HG03280 (cell line): ENCODE measurements around the gene TTC3.
"Not testable (repeated sequence)": the region's sequence is repeated elsewhere in the genome, so short reads cannot be mapped to it uniquely, and the experiment has no call there.

Experiments
- ATAC-seq: cut with Tn5 transposase; IDR thresholded peaks from one replicate; pipeline ENCODE4 v1.9.1; 2021; ENCODE audit warnings: mild to moderate bottlenecking, moderate library complexity; ENCODE audit not compliant: unreplicated experiment

Gene TTC3

GRCh38 chr21:37072988-37073416 is at the start of gene TTC3, which contains the start of gene PIGP:
TTC3 (plus strand) TSS chr21:37073254; CDS start chr21:37087258, 14,004 bp downstream.
PIGP (minus strand) TSS chr21:37073071; CDS start chr21:37072515, 556 bp downstream.
- peak; percentile 64 for ATAC-seq

GRCh38 chr21:37026499-37026898 is 46.6 kb upstream of the TTC3 start:
- ATAC-seq: no peak

GRCh38 chr21:37028570-37028969 is 44.5 kb upstream of the TTC3 start:
- ATAC-seq: no peak

GRCh38 chr21:37030864-37031263 is 42.2 kb upstream of the TTC3 start:
- ATAC-seq: no peak

- no peak for ATAC-seq
Observed at GRCh38 chr21:37032293-37032692, 40.8 kb upstream of the TTC3 start.

- ATAC-seq: no peak
Observed at GRCh38 chr21:37032877-37033471, 40.1 kb upstream of the TTC3 start.

GRCh38 chr21:37034394-37034793 is 38.7 kb upstream of the TTC3 start:
- not testable (repeated sequence) for ATAC-seq

GRCh38 chr21:37036177-37036576 is 36.9 kb upstream of the TTC3 start:
- no peak for ATAC-seq

- no peak for ATAC-seq
Observed at GRCh38 chr21:37039411-37040075, 33.5 kb upstream of the TTC3 start.

GRCh38 chr21:37040212-37040611 is 32.8 kb upstream of the TTC3 start:
- no peak for ATAC-seq

GRCh38 chr21:37041706-37042271 is 31.3 kb upstream of the TTC3 start:
- ATAC-seq: no peak

GRCh38 chr21:37043818-37044217 is 29.2 kb upstream of the TTC3 start:
- ATAC-seq: no peak

- no peak for ATAC-seq
Observed at GRCh38 chr21:37044643-37045042, 28.4 kb upstream of the TTC3 start.

GRCh38 chr21:37045149-37045548 is 27.9 kb upstream of the TTC3 start:
- no peak for ATAC-seq

GRCh38 chr21:37045556-37045955 is 27.5 kb upstream of the TTC3 start:
- ATAC-seq: no peak

GRCh38 chr21:37047079-37047478 is 26.0 kb upstream of the TTC3 start:
- no peak for ATAC-seq

GRCh38 chr21:37049741-37050140 is 23.3 kb upstream of the TTC3 start:
- not testable (repeated sequence) for ATAC-seq

GRCh38 chr21:37055271-37055855 is 17.7 kb upstream of the TTC3 start:
- no peak for ATAC-seq

GRCh38 chr21:37057614-37058013 is 15.4 kb upstream of the TTC3 start:
- no peak for ATAC-seq

- ATAC-seq: no peak
Observed at GRCh38 chr21:37058261-37058660, 14.8 kb upstream of the TTC3 start.

GRCh38 chr21:37059181-37059580 is 13.9 kb upstream of the TTC3 start:
- no peak for ATAC-seq

- no peak for ATAC-seq
Observed at GRCh38 chr21:37060296-37060695, 12.8 kb upstream of the TTC3 start.
